Right ventricle myocardium inferior (tissue), 1 donor: ENCODE results near the gene TECTA. TPM values are rescaled to one million over a fixed set of nuclear protein-coding genes. Genes with fewer than 3 reads are reported as not detected.
"Not testable (repeated sequence)": the region's sequence is repeated elsewhere in the genome, so short reads cannot be mapped to it uniquely, and the experiment has no call there.

ENCODE experiments used
- ATAC-seq: fragments of 200-7000 bp; cut with Tn5 transposase; one replicate; pipeline ENCODE4 v1.9.1; 2020; ENCODE audit warnings: mild to moderate bottlenecking, moderate library complexity
- DNase-seq: peaks from one replicate; pipeline ENCODE4 v3.0.0; 2021; ENCODE audit errors: missing footprints
- intact Hi-C: fragments of 100-400 bp; cut with DNase I; formaldehyde crosslinking; loops from one replicate; pipeline ENCODE4 v1.11.0; 2022
- total RNA-seq: library from RNA; stranded (reverse); fragmentation: NEBNext Ultra II Directional; extraction: Animal tissue kit (Norgen Biotek cat#: 25700); gene quantifications from one replicate; pipeline ENCODE4 v1.2.1, GENCODE V29; 2021
- donor health status: DM: no; HTN: yes; CAD: no; lungs with severe emphysema.

TECTA gene
- total RNA-seq, 1 donor from 2014 or later = 0.78 TPM

- intact Hi-C loops = no loop called here
- ATAC-seq (no peak), DNase-seq (peak; percentile 37)
Measured at GRCh38 chr11:121212536-121213361, 111.7 kb downstream of the TECTA start.

GRCh38 chr11:121213362-121213893, 112.4 kb downstream of the TECTA start:
- intact Hi-C loops = no loop called here
- ATAC-seq (no peak), DNase-seq (no peak)

GRCh38 chr11:121214861-121215260, 113.8 kb downstream of the TECTA start:
- intact Hi-C loops = no loop called here
- ATAC-seq = no peak
- no peak for DNase-seq

- intact Hi-C loops = no loop called here
- no peak for ATAC-seq
- no peak for DNase-seq
Measured at GRCh38 chr11:121221496-121222200, 120.6 kb downstream of the TECTA start.

- ATAC-seq = no peak
- intact Hi-C loops = no loop called here
- no peak for DNase-seq
Measured at GRCh38 chr11:121223161-121223560, 122.1 kb downstream of the TECTA start.

GRCh38 chr11:121225382-121225781, 124.3 kb downstream of the TECTA start:
- ATAC-seq (no peak), DNase-seq (no peak)
- intact Hi-C loops = no loop called here

- intact Hi-C loops = no loop called here
- DNase-seq (no peak), ATAC-seq (no peak)
Measured at GRCh38 chr11:121226415-121227263, 125.6 kb downstream of the TECTA start.

GRCh38 chr11:121228851-121229250, 127.8 kb downstream of the TECTA start:
- DNase-seq (no peak), ATAC-seq (no peak)
- intact Hi-C loops = no loop called here

GRCh38 chr11:121229495-121230215, 128.6 kb downstream of the TECTA start:
- intact Hi-C loops = no loop called here
- ATAC-seq = no peak
- no peak for DNase-seq

- intact Hi-C loops = no loop called here
- peak; percentile 77 for ATAC-seq
- DNase-seq = no peak
Measured at GRCh38 chr11:121231576-121232278, 130.7 kb downstream of the TECTA start.

GRCh38 chr11:121235057-121235456, 134.0 kb downstream of the TECTA start:
- ATAC-seq = no peak
- DNase-seq = no peak
- intact Hi-C loops = no loop called here

- ATAC-seq (no peak), DNase-seq (no peak)
- intact Hi-C loops = no loop called here
Measured at GRCh38 chr11:121236115-121237001, 135.3 kb downstream of the TECTA start.

GRCh38 chr11:121237247-121237646, 136.2 kb downstream of the TECTA start:
- DNase-seq, intact Hi-C loops, ATAC-seq: not testable (repeated sequence)

- no peak for ATAC-seq
- no peak for DNase-seq
- intact Hi-C loops = no loop called here
Measured at GRCh38 chr11:121237686-121238658, 136.9 kb downstream of the TECTA start.

- intact Hi-C loops = no loop called here
- DNase-seq (no peak), ATAC-seq (no peak)
Measured at GRCh38 chr11:121238956-121239355, 137.9 kb downstream of the TECTA start.

- intact Hi-C loops, ATAC-seq, DNase-seq: not testable (repeated sequence)
Measured at GRCh38 chr11:121240001-121240400, 139.0 kb downstream of the TECTA start.
